ENCODE data around the gene INHBE. TPM values are rescaled to one million over a fixed set of nuclear protein-coding genes. Genes with fewer than 3 reads are reported as not detected.
"Not testable (repeated sequence)": the region's sequence is repeated elsewhere in the genome, so short reads cannot be mapped to it uniquely, and the experiment has no call there.

INHBE gene
- total RNA-seq, 1 donor from 2014 or later: 1.0 TPM

DNA sequence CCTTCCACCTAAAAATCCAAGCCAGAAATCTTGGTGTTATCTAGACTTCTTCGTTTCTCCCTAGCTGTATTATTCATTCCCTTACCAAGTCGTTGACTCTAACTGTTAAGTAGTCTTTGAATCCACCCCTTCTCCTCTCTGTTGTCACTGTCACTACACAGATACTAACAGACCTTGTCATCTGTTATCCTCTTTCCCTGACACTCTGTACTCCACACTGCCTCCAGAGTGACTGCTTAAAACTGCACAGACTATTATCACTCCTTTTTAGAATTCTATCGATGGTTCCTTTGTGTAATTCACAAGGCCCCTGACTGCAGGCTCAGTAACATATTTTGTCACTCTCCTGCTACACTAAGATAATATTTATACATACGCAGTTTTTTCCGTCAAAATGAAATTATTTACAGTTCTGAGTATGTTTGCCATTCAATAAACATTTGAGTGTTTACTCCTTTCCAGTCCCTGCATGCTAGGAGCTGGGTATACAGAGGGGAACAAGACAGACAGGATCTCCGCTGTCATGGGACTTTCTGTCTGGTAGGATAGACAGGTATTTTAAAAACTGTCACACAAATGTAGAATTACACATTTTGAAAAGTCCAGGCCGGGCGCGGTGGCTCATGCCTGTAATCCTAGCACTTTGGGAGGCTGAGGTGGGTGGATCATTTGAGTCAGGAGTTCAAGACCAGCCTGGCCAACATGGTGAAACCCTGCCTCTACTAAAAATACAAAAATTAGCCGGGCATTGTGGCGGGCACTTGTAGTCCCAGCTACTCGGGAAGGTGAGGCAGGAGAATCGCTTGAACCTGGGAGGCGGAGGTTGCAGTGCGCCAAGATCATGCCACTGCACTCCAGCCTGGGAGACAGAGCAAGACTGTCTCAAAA lies 36.5 kb downstream of the INHBE start:
- peaks cover 25 to 35% (median 30%) of the 10 kb centered on the region in 3 donors for H3K36me3 ChIP-seq (ENCODE audit: control insufficient read depth in 3 of 3, insufficient read depth in 3 of 3, low read length in 3 of 3)
- no peak overlapping the region for H3K27ac ChIP-seq (ENCODE audit: low read depth, low read length)

DNA sequence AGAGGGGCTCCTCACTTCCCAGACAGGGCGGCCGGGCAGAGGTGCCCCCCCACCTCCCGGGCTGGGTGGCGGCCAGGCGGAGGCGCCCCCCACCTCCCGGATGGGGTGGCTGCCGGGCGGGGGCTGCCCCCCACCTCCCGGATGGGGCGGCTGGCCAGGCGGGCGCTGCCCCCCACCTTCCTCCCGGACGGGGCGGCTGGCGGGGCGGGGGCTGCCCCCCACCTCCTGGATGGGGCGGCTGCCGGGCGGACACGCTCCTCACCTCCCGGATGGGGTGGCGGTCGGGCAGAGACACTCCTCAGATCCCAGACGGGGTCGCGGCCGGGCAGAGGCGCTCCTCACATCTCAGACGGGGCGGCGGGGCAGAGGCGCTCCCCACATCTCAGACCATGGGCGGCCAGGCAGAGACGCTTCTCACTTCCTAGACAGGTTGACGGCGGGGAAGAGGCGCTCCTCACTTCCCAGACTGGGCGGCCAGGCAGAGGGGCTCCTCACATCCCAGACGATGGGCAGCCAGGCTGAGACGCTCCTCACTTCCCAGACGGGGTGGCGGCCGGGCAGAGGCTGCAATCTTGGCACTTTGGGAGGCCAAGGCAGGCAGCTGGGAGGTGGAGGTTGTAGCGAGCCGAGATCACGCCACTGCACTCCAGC lies 40.1 kb downstream of the INHBE start:
- not testable (repeated sequence) for H3K27ac ChIP-seq (ENCODE audit: low read depth, low read length); H3K27me3 ChIP-seq (ENCODE audit: control insufficient read depth in 3 of 3, insufficient read depth in 3 of 3, low read length in 3 of 3); H3K9ac ChIP-seq (ENCODE audit: low read depth in 1 of 3, low read length in 3 of 3); H3K4me3 ChIP-seq (ENCODE audit: low read length in 3 of 3); H3K4me1 ChIP-seq (ENCODE audit: control insufficient read depth in 3 of 3, insufficient read depth in 3 of 3, low read length in 3 of 3); H3K9me3 ChIP-seq (ENCODE audit: control insufficient read depth in 3 of 3, low read length in 3 of 3)
- peaks cover 24 to 46% (median 36%) of the 10 kb centered on the region in 3 donors for H3K36me3 ChIP-seq (ENCODE audit: control insufficient read depth in 3 of 3, insufficient read depth in 3 of 3, low read length in 3 of 3)

More for the DNA sequence above, 36.5 kb downstream of the INHBE start:
- H3K9ac ChIP-seq (ENCODE audit: low read depth in 1 of 3, low read length in 3 of 3): no peak overlapping the region
- H3K9me3 ChIP-seq (ENCODE audit: control insufficient read depth in 3 of 3, low read length in 3 of 3): no peaks in the 10 kb centered on the region
- H3K27me3 ChIP-seq (ENCODE audit: control insufficient read depth in 3 of 3, insufficient read depth in 3 of 3, low read length in 3 of 3): no peaks in the 10 kb centered on the region
- peaks cover 11 to 16% (median 13%) of the 10 kb centered on the region in 3 donors for H3K4me1 ChIP-seq (ENCODE audit: control insufficient read depth in 3 of 3, insufficient read depth in 3 of 3, low read length in 3 of 3)
- H3K4me3 ChIP-seq (ENCODE audit: low read length in 3 of 3): no peak overlapping the region

DNA sequence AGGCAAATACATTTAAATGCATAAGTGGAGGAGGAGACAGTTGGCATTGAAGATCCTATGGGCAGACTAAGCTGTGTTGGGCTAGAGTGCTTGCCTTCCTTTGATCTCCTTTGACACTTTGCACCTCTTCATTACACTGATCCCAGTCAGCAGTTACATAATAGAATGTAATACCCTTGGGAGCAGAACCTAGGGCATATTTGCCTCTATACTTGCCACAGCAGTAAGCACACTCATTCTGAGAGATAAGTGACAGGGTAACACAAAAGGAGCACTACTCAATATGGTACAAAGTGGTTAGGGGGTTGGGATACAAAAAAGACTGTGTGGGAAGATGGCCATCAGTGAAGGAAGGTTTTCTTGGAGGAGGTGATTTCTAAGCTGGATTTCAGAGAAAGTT lies 41.7 kb downstream of the INHBE start:
- no peaks in the 10 kb centered on the region for H3K9me3 ChIP-seq (ENCODE audit: control insufficient read depth in 3 of 3, low read length in 3 of 3)
- H3K27ac ChIP-seq (ENCODE audit: low read depth, low read length): no peak overlapping the region
- no peak overlapping the region for H3K9ac ChIP-seq (ENCODE audit: low read depth in 1 of 3, low read length in 3 of 3)
- no peaks in the 10 kb centered on the region for H3K4me1 ChIP-seq (ENCODE audit: control insufficient read depth in 3 of 3, insufficient read depth in 3 of 3, low read length in 3 of 3)
- H3K36me3 ChIP-seq (ENCODE audit: control insufficient read depth in 3 of 3, insufficient read depth in 3 of 3, low read length in 3 of 3): peaks cover 22 to 46% (median 37%) of the 10 kb centered on the region in 3 donors
- H3K4me3 ChIP-seq (ENCODE audit: low read length in 3 of 3): no peak overlapping the region
- no peaks in the 10 kb centered on the region for H3K27me3 ChIP-seq (ENCODE audit: control insufficient read depth in 3 of 3, insufficient read depth in 3 of 3, low read length in 3 of 3)

DNA sequence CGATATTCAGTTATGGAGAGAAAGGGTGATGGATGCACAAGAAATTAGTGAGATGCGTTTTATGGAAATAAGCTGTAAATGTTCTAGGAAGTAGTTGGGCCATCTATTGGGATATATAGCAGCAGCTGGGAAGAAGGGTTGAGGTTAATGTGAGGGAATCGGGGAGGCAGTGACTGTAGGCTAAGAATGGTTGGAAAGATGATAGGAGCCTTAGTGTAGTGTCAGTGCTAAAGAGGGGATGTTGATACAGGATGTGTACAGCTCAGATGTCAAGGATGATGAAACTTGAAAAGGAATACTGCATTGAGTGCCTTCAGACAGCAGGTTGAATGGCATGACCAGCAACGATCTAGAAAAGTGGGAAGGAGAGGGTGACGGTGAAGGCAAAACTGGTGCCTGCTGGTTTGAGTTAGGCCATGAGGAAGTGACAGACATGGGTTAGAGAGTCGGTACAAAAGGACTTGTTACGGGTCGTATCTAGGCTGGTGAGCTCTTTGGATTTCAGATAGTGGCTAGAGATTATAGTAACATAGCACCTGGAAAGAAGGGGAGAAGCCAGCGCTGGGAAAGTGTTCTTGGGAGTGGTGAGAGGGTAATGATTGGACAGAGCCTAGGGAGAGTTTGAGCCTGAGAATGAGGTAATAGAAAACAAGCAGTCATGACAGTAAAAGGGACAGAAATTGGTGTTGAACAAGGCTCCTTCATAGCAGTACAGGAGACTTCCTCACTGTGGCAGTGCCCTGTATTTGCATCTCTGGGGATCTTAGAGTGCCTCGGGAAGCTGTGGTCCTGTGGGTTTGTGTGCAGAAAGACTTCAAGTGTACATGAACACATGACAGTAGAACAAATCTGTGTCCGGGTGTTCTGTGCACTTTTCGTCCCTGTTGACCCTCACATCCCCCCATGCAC lies 42.4 kb downstream of the INHBE start:
- H3K27me3 ChIP-seq (ENCODE audit: control insufficient read depth in 3 of 3, insufficient read depth in 3 of 3, low read length in 3 of 3): no peaks in the 10 kb centered on the region
- H3K36me3 ChIP-seq (ENCODE audit: control insufficient read depth in 3 of 3, insufficient read depth in 3 of 3, low read length in 3 of 3): peaks cover 28 to 49% (median 41%) of the 10 kb centered on the region in 3 donors

DNA sequence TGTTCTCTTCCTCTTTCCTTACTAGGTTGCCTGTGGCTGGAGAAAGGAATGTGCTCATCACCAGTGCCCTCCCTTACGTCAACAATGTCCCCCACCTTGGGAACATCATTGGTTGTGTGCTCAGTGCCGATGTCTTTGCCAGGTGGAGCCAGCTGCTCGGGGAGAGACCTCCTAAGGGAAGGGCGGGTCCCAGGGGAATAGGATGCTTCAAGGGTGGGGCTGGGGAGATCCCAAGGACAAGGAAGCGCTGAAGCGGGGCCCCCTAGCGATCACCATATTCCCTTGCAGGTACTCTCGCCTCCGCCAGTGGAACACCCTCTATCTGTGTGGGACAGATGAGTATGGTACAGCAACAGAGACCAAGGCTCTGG lies 43.0 kb downstream of the INHBE start:
- Histone ChIP-seq H3K4me1 (ENCODE audit: control insufficient read depth in 3 of 3, insufficient read depth in 3 of 3, low read length in 3 of 3) (no peaks in the 10 kb centered on the region), H3K27ac (ENCODE audit: low read depth, low read length) (no peak overlapping the region), H3K36me3 (ENCODE audit: control insufficient read depth in 3 of 3, insufficient read depth in 3 of 3, low read length in 3 of 3) (peaks cover 28 to 43% (median 37%) of the 10 kb centered on the region in 3 donors)

More for the DNA sequence above, 42.4 kb downstream of the INHBE start:
- Histone ChIP-seq H3K27ac (ENCODE audit: low read depth, low read length) (no peak overlapping the region), H3K4me3 (ENCODE audit: low read length in 3 of 3) (no peak overlapping the region), H3K9me3 (ENCODE audit: control insufficient read depth in 3 of 3, low read length in 3 of 3) (no peaks in the 10 kb centered on the region), H3K4me1 (ENCODE audit: control insufficient read depth in 3 of 3, insufficient read depth in 3 of 3, low read length in 3 of 3) (no peaks in the 10 kb centered on the region), H3K9ac (ENCODE audit: low read depth in 1 of 3, low read length in 3 of 3) (no peak overlapping the region)

DNA sequence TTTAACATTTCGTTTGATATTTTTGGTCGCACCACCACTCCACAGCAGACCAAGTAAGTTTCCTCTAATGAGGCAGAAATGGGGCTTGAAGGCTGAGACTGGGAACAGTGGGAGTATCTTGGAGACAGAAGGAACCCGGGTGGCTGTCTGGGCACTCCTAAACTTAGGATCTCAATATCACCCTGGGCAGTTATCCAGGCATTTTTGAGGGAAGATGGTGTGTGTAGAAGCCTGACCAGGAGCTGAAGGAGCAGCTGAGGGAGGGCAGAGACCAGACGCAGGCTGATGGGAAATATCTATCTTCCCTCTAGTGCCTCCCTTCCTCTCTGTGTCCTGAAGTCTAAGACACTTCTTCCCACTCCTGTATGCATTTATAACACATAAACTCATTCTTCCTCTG lies 43.5 kb downstream of the INHBE start:
- Histone ChIP-seq H3K9me3 (ENCODE audit: control insufficient read depth in 3 of 3, low read length in 3 of 3) (no peaks in the 10 kb centered on the region), H3K4me1 (ENCODE audit: control insufficient read depth in 3 of 3, insufficient read depth in 3 of 3, low read length in 3 of 3) (no peaks in the 10 kb centered on the region), H3K36me3 (ENCODE audit: control insufficient read depth in 3 of 3, insufficient read depth in 3 of 3, low read length in 3 of 3) (peaks cover 28 to 43% (median 37%) of the 10 kb centered on the region in 3 donors), H3K27ac (ENCODE audit: low read depth, low read length) (no peak overlapping the region), H3K4me3 (ENCODE audit: low read length in 3 of 3) (no peak overlapping the region), H3K27me3 (ENCODE audit: control insufficient read depth in 3 of 3, insufficient read depth in 3 of 3, low read length in 3 of 3) (no peaks in the 10 kb centered on the region), H3K9ac (ENCODE audit: low read depth in 1 of 3, low read length in 3 of 3) (no peak overlapping the region)

More for the DNA sequence above, 43.0 kb downstream of the INHBE start:
- no peak overlapping the region for H3K4me3 ChIP-seq (ENCODE audit: low read length in 3 of 3)
- no peak overlapping the region for H3K9ac ChIP-seq (ENCODE audit: low read depth in 1 of 3, low read length in 3 of 3)
- no peaks in the 10 kb centered on the region for H3K27me3 ChIP-seq (ENCODE audit: control insufficient read depth in 3 of 3, insufficient read depth in 3 of 3, low read length in 3 of 3)
- no peaks in the 10 kb centered on the region for H3K9me3 ChIP-seq (ENCODE audit: control insufficient read depth in 3 of 3, low read length in 3 of 3)

DNA sequence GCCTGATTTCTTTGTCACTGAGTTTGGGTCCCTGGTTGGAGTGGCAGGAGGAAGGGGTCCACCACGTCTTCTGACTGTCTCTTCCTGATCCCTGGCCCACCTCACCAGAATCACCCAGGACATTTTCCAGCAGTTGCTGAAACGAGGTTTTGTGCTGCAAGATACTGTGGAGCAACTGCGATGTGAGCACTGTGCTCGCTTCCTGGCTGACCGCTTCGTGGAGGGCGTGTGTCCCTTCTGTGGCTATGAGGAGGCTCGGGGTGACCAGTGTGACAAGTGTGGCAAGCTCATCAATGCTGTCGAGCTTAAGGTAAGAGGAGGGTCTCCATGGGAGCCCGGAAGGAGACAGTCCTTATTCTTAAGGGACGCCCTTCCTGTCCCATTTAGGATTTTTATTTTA lies 45.1 kb downstream of the INHBE start:
- peaks cover 37 to 56% (median 52%) of the 10 kb centered on the region in 3 donors for H3K36me3 ChIP-seq (ENCODE audit: control insufficient read depth in 3 of 3, insufficient read depth in 3 of 3, low read length in 3 of 3)
- H3K27me3 ChIP-seq (ENCODE audit: control insufficient read depth in 3 of 3, insufficient read depth in 3 of 3, low read length in 3 of 3): no peaks in the 10 kb centered on the region
- H3K27ac ChIP-seq (ENCODE audit: low read depth, low read length): no peak overlapping the region
- H3K4me3 ChIP-seq (ENCODE audit: low read length in 3 of 3): no peak overlapping the region
- no peaks in the 10 kb centered on the region for H3K9me3 ChIP-seq (ENCODE audit: control insufficient read depth in 3 of 3, low read length in 3 of 3)
- no peaks in the 10 kb centered on the region for H3K4me1 ChIP-seq (ENCODE audit: control insufficient read depth in 3 of 3, insufficient read depth in 3 of 3, low read length in 3 of 3)
- no peak overlapping the region for H3K9ac ChIP-seq (ENCODE audit: low read depth in 1 of 3, low read length in 3 of 3)

DNA sequence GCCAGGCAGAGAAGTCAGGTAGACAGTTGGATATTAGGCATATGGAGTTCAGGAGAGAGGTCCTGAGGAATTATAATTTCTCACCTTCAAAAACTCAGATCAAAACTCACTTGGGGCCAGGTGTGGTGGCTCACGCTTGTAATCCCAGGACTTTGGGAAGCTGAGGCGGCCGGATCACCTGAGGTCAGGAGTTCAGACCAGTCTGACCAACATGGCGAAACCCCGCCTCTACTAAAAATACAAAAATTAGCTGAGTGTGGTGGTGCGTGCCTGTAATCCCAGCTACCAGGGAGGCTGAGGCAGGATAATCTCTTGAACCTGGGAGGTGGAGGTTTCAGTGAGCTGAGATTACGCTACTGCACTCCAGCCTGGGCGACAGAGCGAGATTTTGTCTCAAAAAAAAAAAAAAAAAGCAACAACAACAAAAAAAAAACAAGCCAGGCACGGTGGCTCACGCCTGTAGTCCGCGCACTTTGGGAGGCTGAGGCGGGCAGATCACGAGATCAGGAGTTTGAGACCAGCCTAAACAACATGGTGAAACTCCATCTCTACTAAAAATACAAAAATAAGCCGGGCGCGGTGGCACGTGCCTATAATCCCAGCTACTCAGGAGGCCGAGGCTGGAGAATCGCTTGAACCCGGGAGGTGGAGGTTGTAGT lies 47.3 kb downstream of the INHBE start:
- peaks cover 43 to 65% (median 57%) of the 10 kb centered on the region in 3 donors for H3K36me3 ChIP-seq (ENCODE audit: control insufficient read depth in 3 of 3, insufficient read depth in 3 of 3, low read length in 3 of 3)
- not testable (repeated sequence) for H3K4me1 ChIP-seq (ENCODE audit: control insufficient read depth in 3 of 3, insufficient read depth in 3 of 3, low read length in 3 of 3); H3K9ac ChIP-seq (ENCODE audit: low read depth in 1 of 3, low read length in 3 of 3)

DNA sequence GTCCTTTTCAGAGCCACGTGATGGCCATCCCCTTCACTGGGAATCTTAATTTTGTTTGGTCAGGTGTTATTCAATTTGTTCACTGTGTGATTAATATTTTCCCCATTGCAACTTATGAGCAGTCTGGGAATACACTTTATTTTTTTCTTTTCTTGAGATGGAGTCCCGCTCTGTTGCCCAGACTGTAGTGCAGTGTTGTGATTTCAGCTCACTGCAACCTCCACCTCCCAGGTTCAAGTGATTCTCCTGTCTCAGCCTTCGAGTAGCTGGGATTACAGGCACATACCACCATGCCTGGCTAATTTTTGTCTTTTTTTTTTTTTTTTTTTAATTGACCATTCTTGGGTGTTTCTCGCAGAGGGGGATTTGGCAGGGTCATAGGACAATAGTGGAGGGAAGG lies 51.4 kb downstream of the INHBE start:
- H3K4me1 ChIP-seq (ENCODE audit: control insufficient read depth in 3 of 3, insufficient read depth in 3 of 3, low read length in 3 of 3); H3K9me3 ChIP-seq (ENCODE audit: control insufficient read depth in 3 of 3, low read length in 3 of 3); H3K27me3 ChIP-seq (ENCODE audit: control insufficient read depth in 3 of 3, insufficient read depth in 3 of 3, low read length in 3 of 3); H3K27ac ChIP-seq (ENCODE audit: low read depth, low read length); H3K9ac ChIP-seq (ENCODE audit: low read depth in 1 of 3, low read length in 3 of 3); H3K4me3 ChIP-seq (ENCODE audit: low read length in 3 of 3): not testable (repeated sequence)
- peaks cover 27 to 39% (median 33%) of the 10 kb centered on the region in 3 donors for H3K36me3 ChIP-seq (ENCODE audit: control insufficient read depth in 3 of 3, insufficient read depth in 3 of 3, low read length in 3 of 3)

More for the DNA sequence above, 47.3 kb downstream of the INHBE start:
- H3K9me3 ChIP-seq (ENCODE audit: control insufficient read depth in 3 of 3, low read length in 3 of 3); H3K27me3 ChIP-seq (ENCODE audit: control insufficient read depth in 3 of 3, insufficient read depth in 3 of 3, low read length in 3 of 3); H3K4me3 ChIP-seq (ENCODE audit: low read length in 3 of 3); H3K27ac ChIP-seq (ENCODE audit: low read depth, low read length): not testable (repeated sequence)

Measured in skeletal muscle tissue (tissue), 4 donors.